Tibial artery (tissue), 4 donors: ENCODE measurements around the gene NELL2.
"Not testable (repeated sequence)": the region's sequence is repeated elsewhere in the genome, so short reads cannot be mapped to it uniquely, and the experiment has no call there.

Experiments
- DNase-seq, 2 donors: peaks; one replicate each; pipeline ENCODE4 v3.0.0-alpha.2; 2019
- H3K27ac ChIP-seq, 2 donors: fragments of 200-600 bp; sonication (generic) in 1 of 2; 1 replicate in 1 of 2; 2 replicates in 1 of 2; pipeline ENCODE4 v1.5.1; 2018 to 2019; ENCODE audit warnings: mild to moderate bottlenecking in 1 of 2
- H3K27me3 ChIP-seq, 2 donors: fragments of 200-600 bp; sonication (generic) in 1 of 2; one replicate each; pipeline versions ENCODE4 v1.5.1 to v1.6.0; 2016 to 2019
- H3K36me3 ChIP-seq, 3 donors: fragments of 200-600 bp; sonication (generic) in 2 of 3; one replicate each; pipeline ENCODE4 v1.5.1; 2016 to 2019; ENCODE audit warnings: mild to moderate bottlenecking in 2 of 3
- H3K4me1 ChIP-seq, 4 donors: fragments of 200-600 bp; sonication (generic) in 2 of 4; 1 replicate in 3 of 4; 2 replicates in 1 of 4; pipeline ENCODE4 v1.5.1; 2016 to 2019
- H3K4me3 ChIP-seq, 2 donors: fragments of 200-600 bp; sonication (generic) in 1 of 2; 1 replicate in 1 of 2; 2 replicates in 1 of 2; pipeline ENCODE4 v1.5.1; 2018 to 2019; ENCODE audit warnings: mild to moderate bottlenecking in 2 of 2
- H3K9me3 ChIP-seq, 3 donors: fragments of 200-600 bp; sonication (generic) in 1 of 3; one replicate each; pipeline ENCODE4 v1.5.1; 2016 to 2019
- intact Hi-C: fragments of 100-400 bp; cut with DNase I; formaldehyde crosslinking; loops from one replicate; pipeline ENCODE4 v1.15.0; 2023; ENCODE audit warnings: low total_unique reads
- TF ChIP-seq, protein P1 (sequence below), 2 experiments: fragments of 200-600 bp in 1 of 2; fragments of 450-650 bp in 1 of 2; IDR thresholded peaks; one replicate each; pipeline ENCODE4 v1.5.1; 2017 to 2019; ENCODE audit warnings: antibody characterized with exemption in 2 of 2, mild to moderate bottlenecking in 1 of 2, moderate library complexity in 1 of 2

Gene NELL2

DNA sequence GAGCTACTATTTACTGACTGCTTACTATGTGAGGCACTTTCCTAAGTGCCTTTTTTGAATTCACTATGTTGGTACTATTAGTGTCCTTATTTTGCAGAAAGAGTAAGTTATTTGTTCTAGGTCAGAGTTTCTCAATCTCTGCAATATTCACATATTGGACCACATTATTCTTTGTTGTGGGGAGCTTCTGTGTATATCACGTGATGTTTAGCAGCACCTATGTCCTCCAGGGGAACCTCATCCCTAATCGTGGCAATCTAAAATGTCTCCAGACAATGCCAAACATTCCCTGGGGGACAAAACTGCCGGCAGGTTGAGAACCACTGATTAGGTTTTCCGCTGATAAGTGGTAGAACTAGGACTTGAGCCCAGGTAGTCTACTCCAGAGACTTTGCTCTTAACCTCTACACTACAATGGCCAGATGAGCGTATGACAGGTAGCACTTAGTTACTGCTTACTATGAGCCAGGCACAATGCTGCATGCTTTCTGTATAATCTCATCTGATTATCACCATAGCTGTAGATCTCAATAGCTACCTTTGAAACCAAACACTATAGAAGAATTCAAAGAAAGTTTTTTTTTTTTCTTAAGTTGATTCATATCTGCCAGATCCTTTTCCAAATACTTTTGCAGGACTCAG, 38.9 kb downstream of the NELL2 start:
- H3K27me3 ChIP-seq: no peaks in the 10 kb centered on the region
- TF ChIP-seq, protein P1, sequence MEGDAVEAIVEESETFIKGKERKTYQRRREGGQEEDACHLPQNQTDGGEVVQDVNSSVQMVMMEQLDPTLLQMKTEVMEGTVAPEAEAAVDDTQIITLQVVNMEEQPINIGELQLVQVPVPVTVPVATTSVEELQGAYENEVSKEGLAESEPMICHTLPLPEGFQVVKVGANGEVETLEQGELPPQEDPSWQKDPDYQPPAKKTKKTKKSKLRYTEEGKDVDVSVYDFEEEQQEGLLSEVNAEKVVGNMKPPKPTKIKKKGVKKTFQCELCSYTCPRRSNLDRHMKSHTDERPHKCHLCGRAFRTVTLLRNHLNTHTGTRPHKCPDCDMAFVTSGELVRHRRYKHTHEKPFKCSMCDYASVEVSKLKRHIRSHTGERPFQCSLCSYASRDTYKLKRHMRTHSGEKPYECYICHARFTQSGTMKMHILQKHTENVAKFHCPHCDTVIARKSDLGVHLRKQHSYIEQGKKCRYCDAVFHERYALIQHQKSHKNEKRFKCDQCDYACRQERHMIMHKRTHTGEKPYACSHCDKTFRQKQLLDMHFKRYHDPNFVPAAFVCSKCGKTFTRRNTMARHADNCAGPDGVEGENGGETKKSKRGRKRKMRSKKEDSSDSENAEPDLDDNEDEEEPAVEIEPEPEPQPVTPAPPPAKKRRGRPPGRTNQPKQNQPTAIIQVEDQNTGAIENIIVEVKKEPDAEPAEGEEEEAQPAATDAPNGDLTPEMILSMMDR (IDR thresholded peaks at IDR 0.05): no peak
- intact Hi-C loops: no loop called here

DNA sequence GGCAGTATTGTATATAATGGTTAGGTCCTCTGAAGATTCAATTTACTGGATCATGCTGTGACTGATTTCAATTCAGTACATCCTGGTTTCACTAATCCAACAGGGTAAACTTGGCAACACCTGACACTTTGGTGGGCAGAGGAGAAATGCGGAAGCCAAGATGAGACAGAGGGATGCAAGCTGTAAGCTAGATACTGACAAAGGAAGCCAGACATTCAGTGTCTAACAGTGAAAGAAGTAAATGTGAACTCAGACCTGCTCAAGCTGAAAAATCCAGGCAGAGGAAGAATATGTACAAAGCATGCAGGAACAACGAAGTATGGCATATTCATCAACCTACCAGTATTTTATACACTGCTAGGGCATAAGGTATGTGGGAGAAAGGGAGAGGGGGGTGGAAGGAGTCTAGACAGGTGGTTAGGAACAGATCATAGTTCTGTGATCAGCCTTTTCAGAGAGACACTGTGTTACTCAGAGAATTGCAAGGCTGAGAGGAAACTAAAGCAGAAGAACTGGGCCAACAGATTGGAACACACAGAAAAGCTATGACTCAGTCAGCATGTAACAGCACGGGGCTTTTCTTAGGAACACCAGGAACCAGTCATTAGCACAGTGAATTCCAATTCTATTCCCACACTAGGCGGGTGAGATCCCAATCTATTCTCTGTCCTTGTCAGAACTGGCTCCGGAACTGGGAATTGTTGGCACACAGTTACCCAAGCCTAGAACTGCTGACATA, 40.3 kb downstream of the NELL2 start:
- H3K4me3 ChIP-seq: no peak overlapping the region
- TF ChIP-seq, protein P1 (IDR thresholded peaks at IDR 0.05): no peak
- DNase-seq: no peak
- no peak overlapping the region for H3K27ac ChIP-seq
- no peaks in the 10 kb centered on the region for H3K9me3 ChIP-seq
- intact Hi-C loops: no loop called here
- H3K4me1 ChIP-seq: no peaks in the 10 kb centered on the region
- no peaks in the 10 kb centered on the region for H3K36me3 ChIP-seq
- H3K27me3 ChIP-seq: no peaks in the 10 kb centered on the region

More for the DNA sequence above, 38.9 kb downstream of the NELL2 start:
- Histone ChIP-seq H3K9me3 (no peaks in the 10 kb centered on the region), H3K4me1 (no peaks in the 10 kb centered on the region), H3K4me3 (no peak overlapping the region), H3K36me3 (no peaks in the 10 kb centered on the region), H3K27ac (no peak overlapping the region)
- no peak for DNase-seq

- H3K27ac ChIP-seq, H3K36me3 ChIP-seq, DNase-seq, H3K4me1 ChIP-seq, H3K4me3 ChIP-seq, intact Hi-C loops, H3K9me3 ChIP-seq, H3K27me3 ChIP-seq: not testable (repeated sequence)
Observed at GRCh38 chr12:44834996-44835395, 41.1 kb downstream of the NELL2 start.

DNA sequence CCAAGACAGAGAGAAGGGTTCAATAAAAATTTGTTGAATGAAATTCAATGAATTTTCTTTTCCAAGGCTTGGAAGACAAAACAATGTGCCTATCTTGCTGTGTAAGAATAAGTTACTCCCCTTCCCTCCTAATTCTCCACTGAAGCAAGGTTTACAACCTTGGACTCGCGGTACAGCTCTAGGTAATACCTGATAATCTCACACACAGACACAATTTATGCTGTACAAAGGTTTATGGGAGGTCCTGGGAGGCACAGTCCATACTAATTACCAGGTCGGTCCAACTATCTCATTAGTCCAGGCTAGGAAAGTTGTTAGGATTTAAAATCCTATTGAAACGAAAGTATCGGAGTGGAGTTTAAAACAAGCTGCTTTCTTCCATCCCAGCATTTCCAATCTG, 42.6 kb downstream of the NELL2 start:
- no peaks in the 10 kb centered on the region for H3K4me1 ChIP-seq
- TF ChIP-seq, protein P1 (IDR thresholded peaks at IDR 0.05): no peak
- intact Hi-C loops: no loop called here
- H3K27me3 ChIP-seq: no peaks in the 10 kb centered on the region
- H3K9me3 ChIP-seq: no peaks in the 10 kb centered on the region
- H3K36me3 ChIP-seq: no peaks in the 10 kb centered on the region
- DNase-seq: no peak
- H3K4me3 ChIP-seq: no peak overlapping the region
- no peak overlapping the region for H3K27ac ChIP-seq

DNA sequence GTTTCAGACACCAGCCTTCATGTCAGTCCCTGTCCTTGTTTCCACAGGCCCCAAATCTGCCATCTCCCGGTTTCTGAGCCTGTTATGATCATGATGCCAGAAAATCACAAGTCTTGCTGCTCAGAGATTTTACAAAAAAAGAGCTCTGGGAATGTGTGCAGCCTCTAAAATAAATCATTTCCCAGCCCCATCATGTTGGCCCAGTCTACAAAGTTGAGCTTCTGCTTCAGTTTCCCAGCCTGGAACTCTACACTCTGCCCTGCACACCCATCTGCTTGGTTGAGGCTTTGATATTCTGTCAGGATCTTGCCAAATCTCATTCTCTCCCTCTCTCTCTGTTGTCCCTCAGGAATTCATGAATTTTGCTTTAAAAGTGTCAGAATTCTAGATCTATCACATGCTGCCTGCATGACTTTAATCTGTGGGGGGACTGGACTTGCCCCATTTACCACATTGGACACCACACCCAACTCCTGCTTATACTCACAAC, 45.5 kb downstream of the NELL2 start:
- Histone ChIP-seq H3K4me3 (no peak overlapping the region), H3K36me3 (no peaks in the 10 kb centered on the region), H3K27ac (no peak overlapping the region), H3K9me3 (no peaks in the 10 kb centered on the region), H3K27me3 (no peaks in the 10 kb centered on the region), H3K4me1 (no peaks in the 10 kb centered on the region)
- TF ChIP-seq, protein P1 (IDR thresholded peaks at IDR 0.05): no peak
- DNase-seq: no peak
- intact Hi-C loops: no loop called here

GRCh38 chr12:44829045-44829444, 47.1 kb downstream of the NELL2 start:
- no peaks in the 10 kb centered on the region for H3K4me1 ChIP-seq

More at GRCh38 chr12:44829045-44829444, 47.1 kb downstream of the NELL2 start:
- intact Hi-C loops: no loop called here
- Histone ChIP-seq H3K9me3 (no peaks in the 10 kb centered on the region), H3K27ac (no peak overlapping the region), H3K4me3 (no peak overlapping the region), H3K27me3 (no peaks in the 10 kb centered on the region), H3K36me3 (no peaks in the 10 kb centered on the region)
- no peak for DNase-seq
- TF ChIP-seq, protein P1 (IDR thresholded peaks at IDR 0.05): no peak
